GM11168 (cell line): ENCODE results near the gene SV2B.

ENCODE experiments used
- in situ Hi-C: fragments of 300-500 bp; cut with MboI; formaldehyde crosslinking; loops from one replicate; pipeline ENCODE4 v1.12.0; 2022; ENCODE audit warnings: low sequenced_read_pairs; ENCODE audit not compliant: unreplicated experiment

SV2B gene

GRCh38 chr15:91224755-91225380, 124.8 kb downstream of the SV2B start:
- in situ Hi-C loops, result no loop called here

GRCh38 chr15:91225741-91226140, 125.7 kb downstream of the SV2B start:
- in situ Hi-C loops, result no loop called here

GRCh38 chr15:91227117-91227516, 127.1 kb downstream of the SV2B start:
- in situ Hi-C loops, result no loop called here

- in situ Hi-C loops, result no loop called here
Measured at GRCh38 chr15:91227766-91228165, 127.7 kb downstream of the SV2B start.

GRCh38 chr15:91228383-91228782, 128.3 kb downstream of the SV2B start:
- in situ Hi-C loops, result no loop called here

- in situ Hi-C loops, result no loop called here
Measured at GRCh38 chr15:91228890-91229289, 128.8 kb downstream of the SV2B start.

GRCh38 chr15:91231703-91232102, 131.6 kb downstream of the SV2B start:
- in situ Hi-C loops, result loop anchor here (10.0 kb wide), 1 partner anchor 177 kb away; no protein-coding TSS in a partner anchor

- in situ Hi-C loops, result loop anchor here (10.0 kb wide), 1 partner anchor 180 kb away; no protein-coding TSS in a partner anchor
Measured at GRCh38 chr15:91234759-91235158, 134.7 kb downstream of the SV2B start.

GRCh38 chr15:91235376-91235775, 135.3 kb downstream of the SV2B start:
- in situ Hi-C loops, result loop anchor here (10.0 kb wide), 1 partner anchor 181 kb away; no protein-coding TSS in a partner anchor

- in situ Hi-C loops, result loop anchor here (10.0 kb wide), 1 partner anchor 183 kb away; no protein-coding TSS in a partner anchor
Measured at GRCh38 chr15:91237445-91237844, 137.4 kb downstream of the SV2B start.

GRCh38 chr15:91238644-91239425, 138.8 kb downstream of the SV2B start:
- in situ Hi-C loops, result loop anchor here (10.0 kb wide), 1 partner anchor 184 kb away; no protein-coding TSS in a partner anchor

GRCh38 chr15:91243826-91244225, 143.8 kb downstream of the SV2B start:
- in situ Hi-C loops, result no loop called here

GRCh38 chr15:91244919-91245318, 144.9 kb downstream of the SV2B start:
- in situ Hi-C loops, result no loop called here

- in situ Hi-C loops, result no loop called here
Measured at GRCh38 chr15:91246998-91247397, 146.9 kb downstream of the SV2B start.

GRCh38 chr15:91249591-91249990, 149.5 kb downstream of the SV2B start:
- in situ Hi-C loops, result no loop called here

GRCh38 chr15:91252322-91252721, 152.3 kb downstream of the SV2B start:
- in situ Hi-C loops, result no loop called here

- in situ Hi-C loops, result no loop called here
Measured at GRCh38 chr15:91252756-91253155, 152.7 kb downstream of the SV2B start.

- in situ Hi-C loops, result no loop called here
Measured at GRCh38 chr15:91253605-91254004, 153.5 kb downstream of the SV2B start.

GRCh38 chr15:91254766-91255165, 154.7 kb downstream of the SV2B start:
- in situ Hi-C loops, result no loop called here

- in situ Hi-C loops, result no loop called here
Measured at GRCh38 chr15:91255670-91256192, 155.7 kb downstream of the SV2B start.

GRCh38 chr15:91257746-91258414, 157.8 kb downstream of the SV2B start:
- in situ Hi-C loops, result no loop called here
